GM12892 (cell line): ENCODE measurements around the gene CABLES1.

ENCODE experiments used
- POLR2A ChIP-seq: IDR thresholded peaks from 2 replicates; pipeline ENCODE4 v1.6.1; 2011; ENCODE audit warnings: low read depth, low read length, control low read depth
- POLR2AphosphoS5 ChIP-seq: IDR thresholded peaks from 2 replicates; pipeline ENCODE4 v1.6.1; 2011; ENCODE audit warnings: low read depth, low read length, control low read depth
- TAF1 ChIP-seq: IDR thresholded peaks from 2 replicates; pipeline ENCODE4 v1.6.1; 2011; ENCODE audit warnings: low read depth, mild to moderate bottlenecking, control low read depth, low read length, borderline replicate concordance

- TF ChIP-seq POLR2AphosphoS5 (no peak), POLR2A (0 out of 2 replicates have a peak, but pooled peaks have one; percentile 5), TAF1 (no peak)
These were observed 453 bp downstream of the CABLES1 start for GRCh38 chr18:23135550-23136325.
